ENCODE data around the gene HORMAD2.

DNA sequence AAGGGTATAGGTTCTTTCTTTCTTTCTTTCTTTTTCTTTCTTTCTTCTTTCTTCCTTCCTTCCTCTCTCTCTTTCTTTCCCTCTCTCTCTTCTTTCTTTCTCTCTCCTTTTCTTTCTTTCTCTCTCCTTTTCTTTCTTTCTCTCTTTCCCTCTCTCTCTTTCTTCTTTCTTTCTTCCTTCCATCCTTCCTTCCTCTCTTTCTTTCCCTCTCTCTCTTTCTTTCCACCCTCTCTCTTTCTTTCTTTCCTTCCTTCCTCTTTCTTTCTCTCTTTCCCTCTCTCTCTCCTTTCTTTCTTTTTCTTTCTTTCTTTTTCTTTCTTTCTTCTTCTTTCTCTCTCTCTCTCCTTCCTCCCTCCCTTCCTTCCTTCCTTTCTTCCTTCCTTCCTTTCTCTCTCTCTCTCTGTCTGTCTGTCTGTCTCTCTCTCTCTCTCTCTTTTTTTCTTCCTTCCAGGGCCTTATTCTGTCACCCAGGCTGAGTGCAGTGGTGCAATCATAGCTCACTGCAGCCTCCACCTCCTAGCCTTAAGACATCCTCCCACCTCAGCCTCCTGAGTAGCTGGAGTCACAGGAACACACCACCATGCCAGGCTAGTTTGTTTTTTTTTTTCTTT is 139.5 kb downstream of the HORMAD2 start:
- TF ChIP-seq, protein P1, sequence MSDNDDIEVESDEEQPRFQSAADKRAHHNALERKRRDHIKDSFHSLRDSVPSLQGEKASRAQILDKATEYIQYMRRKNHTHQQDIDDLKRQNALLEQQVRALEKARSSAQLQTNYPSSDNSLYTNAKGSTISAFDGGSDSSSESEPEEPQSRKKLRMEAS (IDR thresholded peaks at IDR 0.05; ENCODE audit: low read depth, low read length) = no peak
- no peak for TF ChIP-seq CTCF (IDR thresholded peaks at IDR 0.05; ENCODE audit: low read depth, low read length)

Measured in NB4 (cell line).